PC-9 (cell line): Measurements from ENCODE around the gene RHBDD3.

Experiments
- CTCF ChIP-seq: fragments of 200-600 bp; sonication (generic); conservative IDR thresholded peaks from 2 replicates; pipeline ENCODE4 v1.6.1; 2017; ENCODE audit warnings: mixed run types, antibody characterized with exemption, mild to moderate bottlenecking, moderate library complexity
- EZH2 ChIP-seq: fragments of 200-600 bp; sonication (generic); IDR thresholded peaks from 2 replicates; pipeline ENCODE4 v1.8.0; 2017; ENCODE audit warnings: antibody characterized with exemption, low read depth

- TF ChIP-seq CTCF: no peak
- no peak for TF ChIP-seq EZH2
These were observed 39.9 kb upstream of the RHBDD3 start for GRCh38 chr22:29307596-29308147.
